AG08396 (cell line): ENCODE results near the gene ADSS2.

Source experiments
- DNase-seq: peaks from one replicate; pipeline ENCODE4 v3.0.0; 2012; ENCODE audit warnings: low spot score, mixed read lengths

ADSS2 gene

DNA sequence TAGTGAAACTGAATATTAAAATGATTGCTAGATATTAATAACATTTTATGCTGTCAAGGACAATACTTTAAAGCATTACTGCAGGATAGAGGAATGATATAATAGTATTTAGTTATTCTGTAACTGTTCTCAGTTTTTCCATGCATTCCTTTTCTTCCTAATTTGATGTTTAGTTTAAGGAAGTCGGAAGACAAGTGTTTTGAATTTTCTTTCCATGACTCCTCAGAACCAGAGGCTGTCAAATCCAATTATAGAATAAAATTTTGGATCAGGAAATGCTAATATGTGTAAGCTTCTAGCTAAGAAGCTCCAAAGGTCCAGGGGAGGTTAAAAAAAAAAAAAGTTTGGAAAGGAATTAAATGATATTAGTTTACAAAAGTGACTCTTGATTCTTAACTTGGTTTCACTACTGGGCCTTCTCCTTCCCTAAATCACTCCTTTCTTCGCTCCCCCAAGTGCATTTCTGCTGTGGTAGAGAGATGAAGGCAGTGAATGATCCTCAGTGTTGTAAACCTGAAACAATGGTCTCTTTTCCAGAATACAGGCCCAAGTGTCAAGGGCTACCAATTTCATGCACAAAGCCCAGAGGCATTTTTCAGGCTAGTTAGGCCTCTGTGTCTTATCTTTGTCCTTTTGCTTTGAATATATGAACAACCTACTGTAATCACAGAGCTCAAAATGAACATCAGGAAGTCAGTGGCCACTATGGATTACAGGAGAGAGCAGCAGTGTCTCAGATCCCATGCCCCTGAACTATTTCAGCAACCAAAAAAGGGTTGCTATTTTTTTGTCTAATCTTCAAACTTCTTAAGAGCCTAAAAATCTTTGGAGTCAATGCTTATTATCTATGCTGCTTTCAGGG is 6.2 kb downstream of the ADSS2 start:
- peak; percentile 9 for DNase-seq

DNA sequence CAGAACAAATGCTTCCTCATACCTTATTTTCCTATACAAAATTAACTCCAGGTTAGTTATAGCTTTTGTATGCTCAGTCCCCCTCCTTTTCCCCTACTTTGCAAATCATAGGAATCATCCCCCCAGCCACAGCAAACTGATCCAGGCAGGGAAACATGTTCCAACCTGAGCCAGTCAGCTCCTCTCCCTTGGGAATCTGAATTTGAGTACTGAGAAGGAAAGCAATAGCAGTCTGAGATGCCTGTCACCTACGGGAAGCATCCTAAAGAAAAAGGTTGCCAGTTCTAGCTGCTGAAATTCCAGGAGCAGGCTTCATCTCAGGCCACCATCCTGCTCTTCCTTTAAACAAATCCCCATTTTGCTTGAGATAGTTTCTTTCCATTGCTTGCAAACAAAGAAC is 6.9 kb downstream of the ADSS2 start:
- DNase-seq = no peak

DNA sequence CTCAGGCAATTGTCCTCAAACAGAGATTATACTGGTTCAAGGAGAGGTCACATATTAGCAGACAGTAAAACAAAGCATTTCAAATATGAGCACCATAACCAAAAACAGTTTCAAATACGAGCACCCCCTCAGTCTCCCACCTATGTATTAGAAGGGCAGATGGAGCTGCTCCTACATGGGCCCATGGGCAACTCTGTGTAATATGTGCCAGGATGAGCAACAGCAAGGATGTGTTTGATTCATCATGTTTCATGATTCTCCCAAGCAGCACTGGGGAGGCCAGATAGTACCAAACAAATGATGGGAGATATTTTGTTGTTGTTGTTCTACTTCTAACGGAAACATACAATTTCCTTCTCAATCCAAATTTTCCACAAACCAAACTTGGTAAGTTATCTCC is 8.9 kb downstream of the ADSS2 start:
- no peak for DNase-seq

DNA sequence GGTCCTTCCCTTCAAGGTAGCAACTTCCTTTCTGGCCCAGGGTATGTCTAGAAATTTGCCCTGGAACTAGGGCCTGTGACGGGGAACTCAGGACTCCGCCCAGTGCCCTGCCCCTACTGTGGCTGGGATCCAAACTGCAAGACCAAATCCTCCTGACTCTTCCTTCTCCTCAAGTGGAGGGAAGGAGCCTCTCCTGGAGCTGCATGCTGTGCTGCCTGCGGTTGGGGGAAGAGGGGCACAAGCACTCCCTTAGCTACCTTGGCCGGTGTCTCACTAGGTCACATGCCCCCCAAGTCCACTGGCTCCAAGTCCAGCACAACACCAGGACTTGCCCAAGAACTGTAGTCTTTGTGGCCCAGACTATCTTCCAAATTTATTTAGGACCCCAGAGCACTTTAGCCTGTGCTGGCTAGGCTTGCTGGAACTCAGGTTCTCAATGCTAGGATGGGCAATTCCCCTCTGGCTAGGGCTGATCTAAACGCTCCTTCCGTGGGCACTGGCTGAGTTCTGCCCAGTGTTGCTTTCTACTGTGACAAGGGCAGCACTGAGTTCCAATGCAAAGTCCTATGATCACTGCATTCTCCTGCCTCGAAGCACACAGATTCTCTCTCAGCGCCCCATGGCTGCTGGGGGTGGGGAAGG is 12.2 kb downstream of the ADSS2 start:
- no peak for DNase-seq

DNA sequence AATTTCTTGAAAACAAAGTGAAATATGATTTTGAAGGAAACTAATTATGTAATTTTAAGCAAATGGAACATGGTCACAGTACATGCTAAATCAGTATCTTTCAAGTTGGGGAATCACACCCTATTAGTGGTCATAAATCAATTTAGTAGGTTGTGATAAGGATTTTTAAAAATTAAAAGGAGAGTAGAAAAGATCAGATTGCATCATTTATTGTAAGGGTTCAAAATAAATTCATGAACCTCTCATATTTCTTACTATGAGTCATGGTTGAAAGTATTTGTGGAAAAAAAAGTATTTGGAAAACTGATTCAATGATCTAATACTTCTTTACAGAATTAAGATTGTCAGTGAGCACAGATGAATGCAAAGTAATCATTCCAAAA is 14.6 kb downstream of the ADSS2 start:
- DNase-seq = no peak

DNA sequence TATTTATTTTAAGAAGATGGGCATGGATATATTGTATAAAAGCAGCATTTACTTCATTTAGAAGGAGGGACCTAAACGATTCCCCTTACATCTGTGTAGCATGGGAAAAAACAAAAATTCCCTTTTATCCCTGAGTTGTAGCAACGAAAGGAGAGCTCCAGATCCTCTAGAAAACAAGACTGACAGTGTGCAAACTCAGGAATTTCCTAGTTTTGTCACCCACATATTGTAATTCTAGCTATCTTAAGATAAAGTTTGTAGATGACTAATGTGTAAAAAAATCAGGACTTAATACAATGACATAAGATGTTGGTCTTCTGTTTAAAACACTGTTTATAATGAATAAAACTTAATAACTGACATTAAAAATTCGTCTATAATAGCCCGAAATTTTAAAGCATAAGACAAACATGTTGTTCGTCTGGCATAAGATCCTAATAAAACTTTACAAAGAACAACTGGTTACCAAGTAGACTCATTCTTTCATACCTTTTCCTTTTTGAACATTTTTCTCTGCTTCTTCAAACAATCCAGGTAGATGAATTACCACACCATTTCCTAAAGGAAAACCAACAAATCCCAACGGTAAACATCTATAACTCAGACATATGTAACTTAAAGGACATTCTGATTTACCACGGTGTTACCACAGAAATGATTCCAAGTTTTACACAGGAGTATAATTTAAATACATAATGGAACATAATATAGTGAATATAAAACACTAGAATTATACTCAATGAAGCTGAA is 15.2 kb downstream of the ADSS2 start:
- DNase-seq = no peak

DNA sequence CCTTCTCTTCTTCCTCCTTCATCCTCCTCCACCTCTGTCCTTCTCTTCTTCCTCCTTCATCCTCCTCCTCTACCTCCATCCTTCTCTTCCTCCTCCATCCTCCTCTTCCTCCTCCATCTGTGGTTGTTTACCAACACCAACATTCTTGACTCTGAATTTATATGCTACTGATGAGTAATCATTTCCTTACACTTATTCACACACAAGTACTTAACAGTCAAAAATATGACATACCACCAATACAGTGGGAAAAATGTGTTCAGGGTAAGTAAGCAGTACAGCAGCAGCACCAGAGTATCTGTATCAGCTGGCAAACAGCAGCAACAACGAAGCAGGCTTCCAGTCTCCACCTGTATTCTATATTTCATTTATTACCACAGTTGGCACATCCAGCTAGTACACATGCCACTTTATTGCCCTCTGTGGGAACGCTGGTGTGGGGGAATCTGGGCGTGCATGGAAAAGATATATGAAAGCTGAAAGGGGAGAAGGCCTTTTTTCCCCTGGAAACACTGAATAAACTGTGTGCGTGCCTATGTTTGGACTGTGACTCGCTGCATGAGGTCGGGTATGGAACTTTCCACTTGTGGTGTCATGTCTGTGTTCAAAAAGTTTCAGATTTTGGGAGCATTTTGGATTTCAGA is 16.0 kb downstream of the ADSS2 start:
- peak; percentile 32 for DNase-seq

DNA sequence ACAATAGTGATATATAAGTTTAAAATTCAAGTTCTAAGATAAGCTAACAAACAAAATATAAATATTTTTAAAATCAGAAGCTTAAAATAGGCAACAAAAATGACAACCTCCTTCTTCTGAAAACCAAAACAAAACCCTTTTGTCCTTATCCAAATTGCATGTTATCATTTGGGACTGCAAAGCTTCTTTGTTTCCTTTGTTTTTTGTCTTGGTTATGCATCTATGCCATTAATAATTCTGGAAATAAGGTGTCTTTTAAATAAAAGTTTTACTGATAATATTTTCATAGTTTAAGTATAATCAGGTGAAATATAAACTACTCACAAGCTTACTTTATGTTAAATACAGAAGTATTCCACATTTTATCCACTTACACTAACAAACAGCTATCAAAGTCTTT is 20.5 kb downstream of the ADSS2 start:
- no peak for DNase-seq

DNA sequence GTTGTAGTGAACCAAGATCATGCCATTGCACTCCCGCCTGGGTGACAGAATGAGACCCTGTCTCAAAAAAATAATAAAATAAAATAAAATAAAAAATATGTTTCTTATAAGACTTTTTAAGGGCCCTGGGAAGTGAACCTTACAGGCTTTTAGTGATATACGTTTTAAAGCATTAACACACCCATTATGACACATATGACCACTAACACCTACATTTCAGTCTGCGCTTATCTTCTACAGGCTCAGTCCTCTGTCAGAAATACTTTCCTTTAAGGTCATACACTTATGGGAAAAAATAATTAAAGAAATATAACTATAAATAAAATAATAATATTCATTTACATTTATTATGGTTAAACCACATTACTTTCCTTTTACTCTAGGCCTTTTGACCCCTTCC is 21.9 kb downstream of the ADSS2 start:
- no peak for DNase-seq

DNA sequence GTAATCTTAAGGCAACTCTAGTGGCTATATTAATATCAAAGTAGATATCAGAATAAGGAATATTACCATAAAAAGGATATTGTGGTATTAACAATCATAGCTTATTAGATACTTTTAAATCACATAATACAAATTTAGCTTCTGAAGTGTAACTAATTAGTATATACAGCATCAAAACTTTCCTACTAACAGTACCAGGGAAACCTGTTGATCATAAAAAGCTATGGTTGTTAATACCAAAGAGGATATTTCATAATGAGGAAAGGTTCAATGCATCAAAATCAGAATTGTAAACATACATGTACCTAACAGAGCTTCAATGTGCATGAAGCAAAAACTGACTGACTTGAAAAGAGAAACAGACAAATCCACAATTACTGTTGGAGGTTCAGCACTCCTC is 24.1 kb downstream of the ADSS2 start:
- no peak for DNase-seq

DNA sequence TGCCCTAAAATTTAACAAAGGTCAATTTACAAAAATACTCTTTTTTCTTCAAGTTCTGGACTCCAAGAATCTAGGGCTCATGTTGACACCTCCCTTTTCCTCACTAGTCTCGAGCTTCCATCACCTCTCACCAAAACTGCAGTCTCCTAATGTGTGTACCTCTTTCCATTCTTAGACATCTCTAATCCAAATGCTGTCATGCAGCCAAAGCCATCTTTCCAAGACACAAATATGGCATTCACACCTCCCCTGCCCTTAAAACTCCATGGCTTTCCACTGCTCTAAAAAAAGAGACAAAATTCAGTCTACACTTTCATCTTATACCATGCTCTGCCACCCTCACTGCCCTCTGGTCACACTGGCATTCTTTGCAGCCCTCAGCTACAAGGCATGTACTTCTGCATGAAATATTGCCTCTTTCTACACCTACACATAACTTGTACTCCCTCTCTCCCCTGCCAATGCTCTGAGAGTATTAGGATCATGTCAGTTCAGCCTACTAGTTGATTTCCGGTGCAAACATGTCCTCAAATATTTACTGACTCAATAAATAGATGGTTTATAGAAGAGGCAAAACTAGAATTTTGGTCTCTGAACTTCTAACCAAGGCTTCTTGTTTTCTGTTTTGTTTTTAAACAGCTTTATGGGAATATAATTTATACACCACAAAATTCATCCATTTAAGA is 26.9 kb downstream of the ADSS2 start:
- no peak for DNase-seq

DNA sequence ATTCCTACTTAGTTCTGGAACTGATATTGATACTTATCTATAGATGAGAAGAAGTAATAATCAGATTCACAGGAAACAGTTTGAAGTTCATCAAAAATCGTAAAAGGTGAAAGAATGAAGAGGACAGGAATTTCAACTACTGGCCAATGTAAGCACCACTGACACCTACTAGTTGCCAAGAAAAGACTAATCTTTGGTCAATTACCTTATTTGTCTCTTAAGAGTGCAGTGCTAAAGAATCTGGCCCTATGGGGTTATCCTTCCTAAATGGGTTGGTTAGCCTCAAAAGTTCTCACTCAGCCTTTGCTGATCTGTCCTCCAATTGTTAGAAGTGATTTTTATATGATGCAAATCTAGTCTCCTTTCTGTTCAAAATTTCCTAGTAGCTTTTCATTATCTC is 29.5 kb downstream of the ADSS2 start:
- DNase-seq = no peak

DNA sequence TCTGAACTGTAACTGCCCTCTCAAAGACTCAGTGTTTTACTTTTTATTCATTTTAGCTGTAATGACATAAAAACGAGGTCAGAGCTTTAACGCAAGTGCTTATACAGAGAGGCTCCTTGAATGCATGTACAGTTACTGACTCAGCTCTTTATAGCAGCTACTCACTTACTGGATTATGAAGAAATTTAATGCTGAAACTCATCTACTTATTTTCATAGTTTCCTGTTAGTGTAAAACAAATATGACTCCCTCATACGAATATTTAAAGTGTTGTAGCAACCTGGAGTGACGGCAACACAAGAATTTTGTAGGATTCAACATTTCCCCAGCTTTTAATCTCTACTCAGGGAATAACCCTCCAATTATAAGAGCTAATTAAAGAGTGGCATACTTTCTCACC is 32.7 kb downstream of the ADSS2 start:
- no peak for DNase-seq

DNA sequence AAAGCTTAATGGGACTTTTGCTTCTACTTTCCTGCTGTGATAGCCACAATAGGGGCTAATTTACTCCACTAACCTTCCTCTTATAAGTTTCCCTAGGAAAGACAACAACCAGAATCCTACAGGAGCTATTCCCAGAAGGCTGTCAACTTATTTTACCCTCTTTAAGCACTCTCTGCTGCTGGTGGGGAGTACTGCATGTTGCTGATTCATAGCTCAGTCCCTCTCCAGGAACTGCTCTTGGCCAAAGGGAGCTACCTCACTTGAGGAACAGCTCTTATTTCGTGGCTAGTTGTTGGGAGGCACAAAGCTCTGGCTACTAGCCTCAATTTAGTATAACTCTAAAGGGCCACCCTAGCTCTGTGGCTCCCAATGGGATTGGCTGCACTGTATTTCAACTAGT is 37.2 kb downstream of the ADSS2 start:
- peak; percentile 55 for DNase-seq

DNA sequence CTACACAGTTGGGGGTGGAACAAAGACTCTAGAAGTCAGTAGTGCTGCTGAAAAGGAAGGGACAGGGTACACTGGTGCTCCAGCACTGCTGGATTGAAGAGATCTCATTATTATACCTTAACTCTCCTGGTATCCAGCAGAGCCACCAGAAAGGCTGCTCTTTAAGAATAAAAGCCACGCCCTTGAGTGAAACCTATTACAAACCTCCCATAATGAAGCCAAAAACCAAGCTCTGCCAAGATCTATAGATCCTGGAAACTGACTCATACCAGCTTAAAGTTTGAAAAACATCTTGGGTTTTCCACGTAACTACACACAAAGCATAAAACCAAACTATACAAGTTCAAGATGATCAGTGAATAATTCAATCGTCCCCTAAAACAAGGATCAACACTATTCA is 38.0 kb downstream of the ADSS2 start:
- no peak for DNase-seq

DNA sequence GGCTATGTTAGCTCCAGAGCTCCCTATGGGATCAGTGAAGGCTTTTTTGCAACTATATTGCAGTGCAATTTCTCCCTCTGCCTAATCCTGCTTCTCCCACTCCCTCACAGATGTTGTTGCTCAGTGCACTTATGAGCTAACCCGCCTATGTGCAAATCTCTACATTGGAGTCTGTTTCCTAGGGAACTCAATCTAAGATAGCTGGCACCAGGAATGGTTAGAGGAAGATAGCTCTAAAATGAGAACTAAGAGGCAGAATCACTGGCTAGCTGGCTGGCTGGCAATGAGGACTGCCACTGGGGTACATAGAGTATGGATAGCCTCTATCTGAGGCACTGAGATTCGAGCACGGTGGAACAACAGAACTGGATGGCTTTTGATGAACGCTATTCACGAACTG is 39.5 kb downstream of the ADSS2 start:
- no peak for DNase-seq

DNA sequence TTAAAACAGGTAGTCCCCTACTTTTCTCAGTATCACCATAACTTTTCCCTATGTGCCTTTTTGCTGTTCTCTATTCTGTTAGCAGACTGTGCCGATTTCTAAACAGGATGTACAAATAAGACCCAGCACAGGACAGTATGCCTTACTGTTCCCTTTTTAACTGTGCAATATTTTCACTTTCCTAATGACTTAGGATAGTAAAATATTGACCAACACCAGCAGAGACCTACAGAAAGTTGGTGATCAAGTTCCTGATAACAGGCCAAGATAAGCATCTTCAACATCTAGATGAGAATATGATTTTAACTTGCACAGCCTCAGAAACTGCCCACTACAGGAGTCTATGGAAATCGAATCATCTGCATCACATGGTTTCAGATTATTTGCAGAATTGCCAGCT is 42.0 kb downstream of the ADSS2 start:
- no peak for DNase-seq

DNA sequence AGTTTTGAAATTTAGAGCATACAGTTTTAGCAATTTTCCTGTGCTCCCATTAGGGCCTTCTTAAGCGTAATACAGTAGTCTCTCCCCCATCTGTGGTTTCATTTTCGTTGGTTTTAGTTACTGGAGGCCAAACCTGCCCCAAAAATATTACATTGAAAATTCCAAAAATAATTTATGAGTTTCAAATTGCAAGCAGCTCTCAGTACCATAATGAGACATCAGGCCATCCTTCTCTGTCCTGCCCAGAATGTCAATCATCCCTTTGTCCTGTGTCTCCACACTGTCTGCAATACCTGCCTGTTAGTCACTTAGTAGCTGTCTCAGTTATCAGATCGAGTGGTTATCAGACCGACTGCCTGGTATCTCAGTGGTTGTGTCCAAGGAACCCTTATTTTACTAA is 45.4 kb downstream of the ADSS2 start:
- no peak for DNase-seq

DNA sequence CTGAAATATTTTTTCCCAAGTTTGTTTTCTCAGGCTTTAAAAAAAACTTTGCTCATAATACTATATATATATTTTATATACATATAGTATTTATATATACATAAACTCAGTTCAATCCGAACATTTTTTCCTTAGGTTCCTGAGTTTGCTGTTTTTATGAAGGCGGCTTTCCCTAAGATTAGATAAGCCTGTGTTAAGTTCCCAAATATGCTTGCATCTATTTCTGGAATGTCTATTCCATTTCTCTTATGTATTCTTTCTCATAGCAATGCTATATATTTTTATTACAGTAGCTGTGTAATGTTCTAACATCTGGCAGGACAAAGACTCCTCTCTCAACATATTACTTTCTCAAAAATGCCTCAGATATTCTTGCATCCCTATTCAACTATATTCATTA is 45.9 kb downstream of the ADSS2 start:
- DNase-seq = no peak

DNA sequence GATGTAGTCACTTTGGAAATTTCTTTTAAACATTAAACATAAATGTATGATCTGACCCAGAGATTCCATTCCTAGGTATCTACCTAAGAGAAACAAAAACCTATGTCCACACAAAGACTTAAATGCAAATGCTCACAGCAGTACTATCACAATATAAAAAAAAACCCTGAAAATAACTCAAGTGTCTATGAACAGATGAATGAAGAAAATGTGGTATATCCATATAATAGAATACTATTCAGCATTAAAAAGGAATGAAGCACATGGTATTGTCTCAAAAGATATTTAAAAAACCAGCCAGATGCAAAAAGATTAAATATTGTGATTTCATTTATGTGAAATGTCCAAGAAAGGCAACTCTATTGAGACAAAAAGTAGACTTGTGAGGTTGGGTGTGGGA is 48.3 kb downstream of the ADSS2 start:
- no peak for DNase-seq

DNA sequence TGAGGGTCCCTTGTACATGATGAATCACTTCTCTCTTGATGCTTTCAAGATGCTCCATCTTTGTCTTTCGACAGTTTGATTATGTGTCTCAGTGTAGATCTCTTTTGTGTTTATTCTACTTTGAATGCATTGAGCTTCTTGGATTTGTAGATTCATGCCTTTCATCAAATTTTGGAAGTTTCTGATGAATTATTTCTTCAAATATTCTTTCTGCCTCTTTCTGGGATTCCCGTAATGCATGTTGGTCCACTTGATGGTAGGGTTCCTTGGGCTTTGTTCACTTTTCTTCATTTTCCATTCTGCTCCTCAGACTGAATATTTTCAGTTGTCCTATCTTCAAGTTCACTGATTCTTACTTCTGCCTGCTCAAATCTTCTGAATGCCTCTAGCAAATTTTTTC is 50.7 kb downstream of the ADSS2 start:
- no peak for DNase-seq

DNA sequence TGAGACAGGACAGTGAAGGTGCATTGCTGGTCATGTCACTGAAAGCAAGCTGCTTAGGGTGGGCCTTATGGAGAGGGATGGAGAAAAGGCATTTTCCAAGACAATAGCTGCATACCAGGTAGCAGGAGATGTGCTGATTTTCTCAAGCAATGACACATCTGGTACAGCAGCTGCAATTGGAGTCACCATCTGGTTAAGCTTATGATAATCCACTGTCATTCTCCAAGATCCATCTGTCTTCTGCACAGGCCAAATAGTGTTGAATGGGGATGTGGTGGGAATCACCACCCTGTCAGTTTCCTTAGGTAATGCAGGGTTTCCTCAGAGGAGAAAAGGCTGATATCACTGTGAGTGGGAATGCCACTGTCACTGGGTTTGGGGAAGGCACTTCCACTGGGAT is 54.6 kb downstream of the ADSS2 start:
- no peak for DNase-seq
